Activated CD4-positive, alpha-beta T cell treated with anti-CD3 and anti-CD28 coated beads for 36 hours (primary cell): ENCODE results near the gene DDX10. TPM values are rescaled to one million over a fixed set of nuclear protein-coding genes. Genes with fewer than 3 reads are reported as not detected.

Experiments
- ATAC-seq: fragments of 200-7000 bp; cut with Tn5 transposase; one replicate; pipeline ENCODE4 v1.10.0; 2021; ENCODE audit warnings: mild to moderate bottlenecking, moderate library complexity
- CTCF ChIA-PET: fragments of 350-600 bp; sonication (Branson Sonifier 250); formaldehyde crosslinking; loops from one replicate; lab custom pipeline; 2021; ENCODE audit warnings: antibody characterized with exemption; lab: Charles Lee
- POLR2A ChIA-PET: fragments of 350-600 bp; sonication (Branson Sonifier 250); formaldehyde crosslinking; loops from one replicate; lab custom pipeline; 2021; ENCODE audit warnings: antibody characterized with exemption, inconsistent platforms; lab: Charles Lee
- DNase-seq: peaks from one replicate; pipeline ENCODE4 v3.0.0-alpha.2; 2020
- H3K27ac Mint-ChIP-seq: one replicate; pipeline ENCODE4 v1.8.0; 2021; ENCODE audit warnings: mixed read lengths
- H3K27me3 Mint-ChIP-seq: one replicate; pipeline ENCODE4 v1.8.0; 2021; ENCODE audit warnings: mixed read lengths
- H3K36me3 Mint-ChIP-seq: one replicate; pipeline ENCODE4 v1.8.0; 2021; ENCODE audit warnings: low read depth, mixed read lengths
- H3K4me1 Mint-ChIP-seq: one replicate; pipeline ENCODE4 v1.8.0; 2021; ENCODE audit warnings: mixed read lengths
- H3K4me3 Mint-ChIP-seq: one replicate; pipeline ENCODE4 v1.8.0; 2021; ENCODE audit warnings: mild to moderate bottlenecking, moderate library complexity, mixed read lengths
- H3K9me3 Mint-ChIP-seq: one replicate; pipeline ENCODE4 v1.8.0; 2021; ENCODE audit warnings: low read depth, mixed read lengths
- intact Hi-C, 2 experiments: fragments of 100-400 bp; cut with DNase I in 1 of 2; cut with micrococcal nuclease in 1 of 2; formaldehyde crosslinking; loops; one replicate each; pipeline versions ENCODE4 v1.14.2 to v1.15.1; 2022 to 2024; cut with DNase I, micrococcal nuclease
- total RNA-seq, 2 experiments: library from RNA; stranded (reverse); gene quantifications; one replicate each; pipeline ENCODE4 v1.2.3, GENCODE V29; 2021

DDX10 gene
- total RNA-seq, 2 experiments from 2014 or later: 45.8 to 50.9 TPM

GRCh38 chr11:108939135-108939534 lies 274.3 kb downstream of the DDX10 start:
- Mint-ChIP-seq H3K9me3 (no peaks in the 10 kb centered on the region), H3K4me3 (no peak overlapping the region), H3K27ac (no peak overlapping the region), H3K4me1 (no peaks in the 10 kb centered on the region), H3K27me3 (no peaks in the 10 kb centered on the region), H3K36me3 (peaks cover 37% of the 10 kb centered on the region)
- ATAC-seq (no peak), DNase-seq (no peak)
- ChIA-PET CTCF (no interaction called here), POLR2A (no interaction called here)
- intact Hi-C loops: no loop called here

GRCh38 chr11:108943853-108944252 lies 279.0 kb downstream of the DDX10 start:
- no peak overlapping the region for H3K27ac Mint-ChIP-seq
- H3K27me3 Mint-ChIP-seq: no peaks in the 10 kb centered on the region
- no peak overlapping the region for H3K4me3 Mint-ChIP-seq
- CTCF ChIA-PET: interaction anchor here (1.4 kb wide), 1 partner anchor 17 kb away, joined by 3 read pairs; no protein-coding TSS in a partner anchor
- intact Hi-C loops: no loop called here
- DNase-seq (no peak), ATAC-seq (no peak)
- H3K36me3 Mint-ChIP-seq: peaks cover 47% of the 10 kb centered on the region
- POLR2A ChIA-PET: no interaction called here
- H3K9me3 Mint-ChIP-seq: peaks cover 11% of the 10 kb centered on the region
- H3K4me1 Mint-ChIP-seq: peaks cover 12% of the 10 kb centered on the region

- H3K4me1 Mint-ChIP-seq: peaks cover 12% of the 10 kb centered on the region
- DNase-seq (no peak), ATAC-seq (no peak)
- H3K27ac Mint-ChIP-seq: no peak overlapping the region
- H3K9me3 Mint-ChIP-seq: peaks cover 12% of the 10 kb centered on the region
- H3K27me3 Mint-ChIP-seq: no peaks in the 10 kb centered on the region
- CTCF ChIA-PET: interaction anchor here (0.7 to 1.4 kb wide), 2 partner anchors 18 to 73 kb away, joined by 3 read pairs; no protein-coding TSS in a partner anchor
- intact Hi-C loops: no loop called here
- peaks cover 50% of the 10 kb centered on the region for H3K36me3 Mint-ChIP-seq
- H3K4me3 Mint-ChIP-seq: no peak overlapping the region
- POLR2A ChIA-PET: no interaction called here
Measured at GRCh38 chr11:108944471-108945178, 279.8 kb downstream of the DDX10 start.

GRCh38 chr11:108945341-108945740 lies 280.5 kb downstream of the DDX10 start:
- Mint-ChIP-seq H3K9me3 (peaks cover 12% of the 10 kb centered on the region), H3K4me1 (peaks cover 12% of the 10 kb centered on the region), H3K27ac (no peak overlapping the region), H3K4me3 (no peak overlapping the region), H3K27me3 (no peaks in the 10 kb centered on the region), H3K36me3 (peaks cover 44% of the 10 kb centered on the region)
- POLR2A ChIA-PET: no interaction called here
- CTCF ChIA-PET: interaction anchor here (0.7 kb wide), 1 partner anchor 74 kb away, joined by 3 read pairs; no protein-coding TSS in a partner anchor
- intact Hi-C loops: no loop called here
- ATAC-seq (no peak), DNase-seq (no peak)

GRCh38 chr11:108947654-108948570 lies 283.0 kb downstream of the DDX10 start:
- POLR2A ChIA-PET: no interaction called here
- intact Hi-C loops: no loop called here
- no peak for DNase-seq
- H3K4me1 Mint-ChIP-seq: peaks cover 12% of the 10 kb centered on the region
- ATAC-seq: peak; percentile 95
- CTCF ChIA-PET: interaction anchor here (0.6 kb wide), 1 partner anchor 712 kb away, joined by 6 read pairs; no protein-coding TSS in a partner anchor
- peaks cover 29% of the 10 kb centered on the region for H3K36me3 Mint-ChIP-seq
- H3K9me3 Mint-ChIP-seq: peaks cover 14% of the 10 kb centered on the region
- peak overlapping the region; percentile 22 for H3K27ac Mint-ChIP-seq
- H3K4me3 Mint-ChIP-seq: no peak overlapping the region
- H3K27me3 Mint-ChIP-seq: no peaks in the 10 kb centered on the region

DNA sequence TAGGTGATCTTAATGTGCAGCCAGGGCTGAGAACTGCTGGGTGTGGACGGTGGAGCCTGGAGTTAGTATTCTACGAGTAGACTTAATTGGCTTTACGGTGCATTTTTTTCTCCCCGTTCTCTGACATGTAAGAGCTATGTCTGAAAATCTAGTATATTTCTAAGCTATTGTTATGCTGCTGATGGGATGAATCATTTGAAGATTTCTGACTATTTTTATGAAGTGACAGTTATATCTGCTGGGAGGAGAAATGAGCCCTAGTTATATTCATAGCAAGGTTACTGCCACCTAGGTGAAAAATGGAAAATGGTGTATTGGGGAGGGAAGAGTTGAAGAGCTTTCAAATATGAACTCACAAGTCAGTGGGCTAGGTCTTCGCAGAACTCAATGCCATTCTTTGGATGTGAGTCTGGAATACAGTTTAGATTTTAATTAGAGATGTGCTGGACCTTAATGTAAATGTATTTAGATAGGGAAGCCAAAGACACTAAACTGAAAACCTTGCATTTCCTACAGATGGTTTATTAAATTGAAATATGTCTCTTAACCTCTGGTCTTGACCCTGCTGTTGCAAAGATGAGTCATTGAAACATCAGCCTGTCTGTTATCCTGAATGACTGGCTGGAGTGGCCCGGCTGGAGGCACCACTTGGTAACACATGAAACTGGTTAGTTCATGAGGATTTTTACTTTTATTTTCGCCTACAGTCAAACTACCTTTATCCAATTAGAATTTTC lies 293.7 kb downstream of the DDX10 start:
- Mint-ChIP-seq H3K4me1 (peaks cover 18% of the 10 kb centered on the region), H3K27ac (no peak overlapping the region), H3K4me3 (no peak overlapping the region), H3K36me3 (no peaks in the 10 kb centered on the region), H3K27me3 (no peaks in the 10 kb centered on the region), H3K9me3 (peaks cover 3% of the 10 kb centered on the region)
- DNase-seq (peak; percentile 37), ATAC-seq (peak; percentile 63)
- intact Hi-C loops: no loop called here
- CTCF ChIA-PET: no interaction called here
- POLR2A ChIA-PET: no interaction called here

DNA sequence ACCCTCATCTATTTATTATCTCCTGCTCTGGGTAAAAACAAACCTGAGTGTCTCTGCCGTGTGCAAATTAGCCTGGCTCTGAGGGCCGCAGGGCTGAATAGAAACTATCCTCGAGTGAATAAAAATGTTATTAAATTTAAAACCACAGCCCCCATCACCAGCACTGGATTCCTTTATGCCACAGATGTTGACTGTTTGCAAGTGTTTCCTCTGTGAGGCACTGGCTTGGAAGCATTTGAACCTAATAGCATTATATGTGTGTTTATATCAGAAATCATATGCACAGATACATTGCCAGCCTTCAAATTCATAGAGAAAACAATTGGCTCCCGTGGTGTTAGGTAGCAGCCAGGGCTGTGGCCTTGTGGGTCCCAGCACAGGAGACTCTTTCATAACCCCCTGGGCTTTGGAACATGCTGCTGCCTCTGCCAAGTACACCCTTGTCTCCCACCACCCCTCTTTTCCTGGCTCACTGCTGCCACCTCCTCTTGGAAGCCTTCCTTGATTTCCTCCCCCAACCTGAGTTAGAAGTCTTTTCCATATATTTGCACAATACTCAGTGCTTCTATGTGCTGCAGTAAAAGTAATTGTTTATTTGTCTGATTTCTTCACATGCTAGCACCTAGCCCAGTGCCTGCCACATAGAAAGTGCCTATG lies 294.4 kb downstream of the DDX10 start:
- Mint-ChIP-seq H3K27ac (no peak overlapping the region), H3K4me3 (no peak overlapping the region), H3K4me1 (peaks cover 18% of the 10 kb centered on the region), H3K9me3 (peaks cover 3% of the 10 kb centered on the region), H3K36me3 (no peaks in the 10 kb centered on the region), H3K27me3 (no peaks in the 10 kb centered on the region)
- CTCF ChIA-PET: interaction anchor here (0.8 kb wide), 1 partner anchor 309 kb away, joined by 3 read pairs; no protein-coding TSS in a partner anchor
- intact Hi-C loops: no loop called here
- DNase-seq (no peak), ATAC-seq (no peak)
- POLR2A ChIA-PET: no interaction called here

DNA sequence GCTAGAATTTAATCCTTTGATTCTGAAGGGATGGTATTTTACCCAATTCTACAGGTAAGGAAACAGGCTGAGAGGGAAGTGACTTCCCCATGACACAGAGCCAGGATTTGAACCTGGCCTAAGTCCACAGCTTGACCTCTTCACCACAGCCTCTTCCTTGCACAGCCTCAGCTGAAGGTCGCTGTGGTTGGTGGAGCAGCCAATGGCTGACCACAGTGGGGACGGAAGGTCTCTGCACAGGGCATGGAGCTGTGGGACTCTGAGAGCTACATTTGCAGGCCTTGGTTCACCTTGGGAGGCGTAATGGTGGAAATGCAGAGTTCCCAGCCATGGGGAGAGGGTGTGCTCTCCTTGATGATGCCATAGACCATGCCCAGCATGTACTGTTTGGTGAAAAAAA lies 295.0 kb downstream of the DDX10 start:
- Mint-ChIP-seq H3K27me3 (no peaks in the 10 kb centered on the region), H3K36me3 (no peaks in the 10 kb centered on the region), H3K9me3 (peaks cover under 1% of the 10 kb centered on the region), H3K4me3 (no peak overlapping the region), H3K4me1 (peaks cover 18% of the 10 kb centered on the region), H3K27ac (no peak overlapping the region)
- no peak for DNase-seq
- intact Hi-C loops: no loop called here
- ChIA-PET POLR2A (no interaction called here), CTCF (interaction anchor here (0.8 kb wide), 1 partner anchor 310 kb away, joined by 3 read pairs; no protein-coding TSS in a partner anchor)
- no peak for ATAC-seq

GRCh38 chr11:108960501-108960900 lies 295.6 kb downstream of the DDX10 start:
- DNase-seq: no peak
- POLR2A ChIA-PET: no interaction called here
- H3K4me3 Mint-ChIP-seq: no peak overlapping the region
- H3K27me3 Mint-ChIP-seq: no peaks in the 10 kb centered on the region
- H3K36me3 Mint-ChIP-seq: no peaks in the 10 kb centered on the region
- H3K4me1 Mint-ChIP-seq: peaks cover 18% of the 10 kb centered on the region
- CTCF ChIA-PET: no interaction called here
- ATAC-seq: no peak
- no peaks in the 10 kb centered on the region for H3K9me3 Mint-ChIP-seq
- H3K27ac Mint-ChIP-seq: no peak overlapping the region
- intact Hi-C loops: no loop called here

DNA sequence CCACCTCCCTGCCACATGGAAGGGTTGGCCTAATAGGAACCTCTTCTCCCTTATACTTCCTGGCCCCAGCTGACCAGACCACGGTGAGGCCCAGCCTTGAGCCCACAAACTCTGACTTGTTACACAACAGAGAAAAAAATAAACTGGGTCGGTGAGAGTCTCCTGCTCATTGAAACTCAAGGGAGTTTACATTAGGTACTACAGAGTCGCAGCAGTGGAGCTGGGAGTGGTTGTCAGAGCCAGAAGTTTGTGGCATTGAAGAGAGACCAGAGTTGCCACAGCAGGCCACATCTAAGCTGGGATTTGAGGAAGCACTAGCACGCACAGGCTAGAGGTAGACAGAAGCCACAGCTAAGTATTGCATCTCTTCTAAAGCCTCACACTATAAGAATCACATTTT lies 296.2 kb downstream of the DDX10 start:
- ATAC-seq: no peak
- intact Hi-C loops: no loop called here
- no peak overlapping the region for H3K27ac Mint-ChIP-seq

GRCh38 chr11:108963118-108963517 lies 298.2 kb downstream of the DDX10 start:
- intact Hi-C loops: no loop called here
- H3K36me3 Mint-ChIP-seq: no peaks in the 10 kb centered on the region
- ChIA-PET CTCF (no interaction called here), POLR2A (no interaction called here)
- H3K4me3 Mint-ChIP-seq: no peak overlapping the region
- H3K27ac Mint-ChIP-seq: no peak overlapping the region
- no peaks in the 10 kb centered on the region for H3K9me3 Mint-ChIP-seq
- H3K27me3 Mint-ChIP-seq: no peaks in the 10 kb centered on the region
- peaks cover 12% of the 10 kb centered on the region for H3K4me1 Mint-ChIP-seq
- DNase-seq (no peak), ATAC-seq (no peak)

More for the DNA sequence above, 296.2 kb downstream of the DDX10 start:
- no peaks in the 10 kb centered on the region for H3K36me3 Mint-ChIP-seq
- H3K27me3 Mint-ChIP-seq: no peaks in the 10 kb centered on the region
- ChIA-PET CTCF (no interaction called here), POLR2A (no interaction called here)
- no peaks in the 10 kb centered on the region for H3K9me3 Mint-ChIP-seq
- H3K4me1 Mint-ChIP-seq: peaks cover 18% of the 10 kb centered on the region
- no peak overlapping the region for H3K4me3 Mint-ChIP-seq
- DNase-seq: no peak
